UCSD-AML1 (cell line): ENCODE data around the gene NCF4.
A peak's percentile ranks its signal among the peaks of the same experiment; 100 is the strongest.

ENCODE experiments used
- DNase-seq: peaks from one replicate; lab custom pipeline; 2025; ENCODE audit not compliant: unreplicated experiment; lab: John Stamatoyannopoulos, UW

The NCF4 gene

DNA sequence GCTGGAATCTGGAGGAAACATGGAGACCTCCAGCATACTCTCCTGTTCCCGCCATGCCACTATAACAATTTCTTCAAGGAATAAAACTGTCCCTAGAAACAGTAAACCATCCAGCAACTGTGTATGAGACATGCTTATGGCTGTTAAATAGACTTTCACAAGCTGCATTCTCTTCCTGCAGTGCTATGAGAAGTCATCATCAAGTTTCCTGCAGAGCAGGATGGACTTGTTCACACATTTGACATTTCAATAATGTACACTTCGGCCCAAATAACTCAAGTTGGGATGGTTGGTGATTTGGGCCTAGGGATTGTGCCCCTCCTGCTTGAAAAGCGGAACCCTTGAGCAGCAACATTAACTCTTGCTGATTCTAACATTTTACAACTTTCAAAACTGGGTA, 32.5 kb downstream of the NCF4 start:
- no peak for DNase-seq

- no peak for DNase-seq
These were observed 33.5 kb downstream of the NCF4 start for GRCh38 chr22:36894266-36894665.

DNA sequence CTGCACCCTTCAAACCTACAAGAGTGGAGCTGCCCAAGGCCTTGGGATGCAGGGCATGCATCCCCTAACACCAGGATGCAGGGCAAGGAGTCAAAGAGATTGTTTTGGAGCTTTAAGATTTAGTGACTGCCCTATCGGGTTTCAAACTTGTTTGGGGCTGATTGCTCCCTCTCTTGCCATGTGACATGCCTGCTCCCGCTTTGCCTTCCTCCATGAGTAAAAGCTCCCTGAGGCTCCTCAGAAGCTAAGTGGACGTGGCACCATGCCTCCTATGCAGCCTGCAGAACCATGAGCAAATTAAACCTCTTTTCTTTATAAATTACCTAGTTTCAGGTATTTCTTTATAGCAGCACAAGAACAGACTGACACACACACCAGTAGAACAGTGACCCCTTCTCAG, 36.8 kb downstream of the NCF4 start:
- DNase-seq: no peak

- no peak for DNase-seq
These were observed 37.9 kb downstream of the NCF4 start for GRCh38 chr22:36898690-36899089.

GRCh38 chr22:36899498-36899897, 38.7 kb downstream of the NCF4 start:
- no peak for DNase-seq

DNA sequence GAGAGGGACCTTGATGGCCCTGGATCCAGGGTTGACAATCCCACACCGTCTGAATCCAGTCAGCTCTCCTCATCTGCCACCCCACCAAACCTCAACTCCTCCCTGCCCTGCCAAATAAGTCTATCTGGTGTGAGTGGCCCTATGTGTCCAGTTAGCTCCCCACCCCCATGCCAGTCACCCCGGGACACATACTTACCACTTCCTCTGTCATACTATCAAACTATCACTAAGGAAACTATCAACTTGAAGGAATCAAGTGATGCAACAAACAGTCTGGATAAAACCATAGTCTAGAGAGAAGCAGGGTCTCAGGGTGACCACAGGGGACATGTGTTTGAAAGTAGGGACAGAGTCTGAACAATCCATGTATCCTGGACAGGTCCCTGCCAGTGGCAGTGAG, 39.4 kb downstream of the NCF4 start:
- peak; percentile 53 for DNase-seq

- no peak for DNase-seq
These were observed 40.1 kb downstream of the NCF4 start for GRCh38 chr22:36900880-36901279.

DNA sequence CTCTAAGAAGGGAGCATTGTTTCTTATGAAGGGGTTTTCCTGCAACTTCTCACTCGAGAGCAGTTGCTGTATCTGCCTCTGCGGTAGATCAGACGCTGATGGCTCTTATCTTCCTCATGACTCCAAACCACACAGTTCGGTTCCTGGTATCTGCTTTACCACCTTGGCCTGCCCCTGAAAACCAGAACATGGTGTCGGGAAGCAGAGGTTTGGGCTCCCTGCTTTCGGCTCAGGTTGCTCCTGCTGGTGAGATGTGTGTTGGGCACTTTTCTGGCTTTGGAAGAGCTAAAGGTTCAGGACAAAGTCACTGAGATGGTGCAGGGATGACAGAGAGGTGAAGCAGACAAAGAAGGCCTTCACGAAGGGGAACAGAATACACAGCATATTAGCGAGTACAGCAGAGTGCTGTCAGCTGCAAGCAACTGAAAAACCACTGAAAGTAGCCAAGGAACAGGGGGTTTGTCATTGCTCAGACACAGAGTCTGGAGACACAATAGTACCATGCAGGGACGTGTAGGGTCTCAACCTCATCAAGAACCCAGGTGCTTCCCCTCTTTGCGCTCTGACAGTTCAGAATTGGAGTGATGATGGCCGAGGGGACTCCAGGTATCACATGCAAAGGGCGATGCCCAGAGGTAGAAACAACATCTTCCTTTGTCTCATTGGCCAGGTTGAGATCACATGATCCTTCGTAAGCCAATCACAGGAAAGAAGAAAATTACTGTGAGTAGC, 40.8 kb downstream of the NCF4 start:
- DNase-seq: no peak

GRCh38 chr22:36902143-36902926, 41.5 kb downstream of the NCF4 start:
- no peak for DNase-seq

DNA sequence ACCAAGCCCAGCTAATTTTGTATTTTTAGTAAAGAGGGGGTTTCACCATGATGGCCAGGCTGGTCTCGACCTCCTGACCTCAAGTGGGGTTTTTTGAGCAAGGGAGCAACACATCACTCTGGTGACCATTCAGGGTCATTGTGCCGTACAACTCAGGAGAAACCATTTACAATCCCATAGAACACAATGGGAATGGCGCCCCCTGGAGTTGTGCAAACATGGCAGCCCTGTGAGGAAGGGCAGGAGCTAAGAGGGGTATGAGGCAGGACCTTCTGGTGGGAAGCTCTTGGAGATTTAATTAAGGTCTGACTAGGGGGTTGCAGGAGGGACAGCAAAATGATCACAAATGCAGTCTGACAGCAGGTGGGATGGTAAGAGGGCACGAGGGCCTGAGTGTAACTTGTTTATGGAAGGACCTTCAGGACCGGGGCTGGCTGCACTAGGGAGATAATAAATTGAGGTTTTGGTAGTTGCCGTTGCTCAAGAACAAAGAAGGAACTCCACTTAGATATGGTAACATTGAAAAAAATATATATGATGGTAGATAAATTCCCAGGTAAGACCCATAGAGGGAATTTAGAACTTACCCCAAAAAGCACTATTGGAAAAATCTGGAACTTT, 43.6 kb downstream of the NCF4 start:
- DNase-seq: no peak

- DNase-seq: no peak
These were observed 46.7 kb downstream of the NCF4 start for GRCh38 chr22:36907253-36908195.

- DNase-seq: no peak
These were observed 49.7 kb downstream of the NCF4 start for GRCh38 chr22:36910461-36910860.

- DNase-seq: no peak
These were observed 51.3 kb downstream of the NCF4 start for GRCh38 chr22:36911887-36912661.

- no peak for DNase-seq
These were observed 52.1 kb downstream of the NCF4 start for GRCh38 chr22:36912694-36913426.

- peak; percentile 79 for DNase-seq
These were observed 52.9 kb downstream of the NCF4 start, which contains the start of gene CSF2RB for GRCh38 chr22:36913427-36914389. Gene CSF2RB, plus strand, starts transcription at chr22:36913628. Its CDS starts 8,580 bp downstream, at chr22:36922208.

- no peak for DNase-seq
These were observed 53.6 kb downstream of the NCF4 start for GRCh38 chr22:36914390-36914752.

DNA sequence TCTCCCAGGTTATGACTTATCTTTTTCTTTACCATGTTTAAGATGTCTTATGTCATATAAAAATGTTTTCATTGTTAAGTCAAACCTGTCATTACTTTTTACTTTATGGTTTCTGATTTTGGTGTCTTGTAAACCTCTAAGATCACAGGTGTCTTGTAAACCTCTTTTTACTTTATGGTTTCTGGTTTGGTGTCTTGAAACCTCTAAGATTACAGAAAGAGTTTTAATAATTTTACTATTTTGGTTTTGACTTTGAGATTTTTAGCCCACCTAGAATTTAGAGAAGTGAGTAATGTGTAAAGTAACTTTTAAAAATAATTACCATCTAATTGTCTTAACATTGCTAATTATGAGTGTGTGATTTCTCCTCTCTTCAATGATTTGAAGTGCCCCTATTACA, 55.2 kb downstream of the NCF4 start:
- DNase-seq: no peak

DNA sequence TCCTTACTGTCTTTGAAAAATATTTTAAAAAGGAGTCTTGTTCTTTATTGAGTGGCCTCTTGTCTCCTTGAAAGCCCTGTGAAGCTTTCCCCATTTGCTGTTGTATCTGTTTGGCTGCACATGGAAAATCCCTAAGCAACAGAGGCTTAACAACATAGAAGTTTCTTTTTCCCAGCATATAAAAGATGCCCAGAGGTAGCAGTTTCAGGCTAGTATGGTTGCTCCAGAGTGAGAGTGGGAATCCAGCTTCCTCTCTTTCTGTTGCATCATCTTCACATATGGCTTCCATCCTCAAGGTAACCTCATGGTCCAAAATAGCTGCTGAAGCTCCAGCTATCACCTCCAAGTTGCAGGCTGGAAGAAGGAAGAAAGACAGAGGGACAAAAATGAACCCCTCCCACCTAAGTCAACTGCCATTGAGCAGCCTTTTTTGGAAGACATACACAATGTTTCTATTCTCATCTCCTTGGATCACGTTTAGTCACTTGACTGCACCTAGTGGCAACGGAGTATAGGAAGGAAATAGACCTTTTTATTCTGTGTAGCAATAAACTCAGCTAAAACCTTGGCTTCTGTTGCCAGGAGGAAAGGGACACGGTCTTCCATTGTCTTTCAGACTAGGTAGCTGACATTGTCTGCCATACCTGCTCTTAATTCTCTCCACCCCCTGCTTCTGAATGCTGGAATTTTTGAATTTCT, 57.9 kb downstream of the NCF4 start:
- DNase-seq: no peak
